GM21786 (cell line): Measurements from ENCODE around the gene FOXP1.

Experiments
- ATAC-seq: cut with Tn5 transposase; IDR thresholded peaks from one replicate; pipeline ENCODE4 v1.9.1; 2021; ENCODE audit not compliant: unreplicated experiment

The FOXP1 gene

GRCh38 chr3:71565316-71565715 lies 18.2 kb downstream of the FOXP1 start:
- ATAC-seq = no peak

- no peak for ATAC-seq
These were observed 19.2 kb downstream of the FOXP1 start for GRCh38 chr3:71564361-71564760.

- peak; percentile 88 for ATAC-seq
These were observed 19.7 kb downstream of the FOXP1 start for GRCh38 chr3:71563827-71564226.

DNA sequence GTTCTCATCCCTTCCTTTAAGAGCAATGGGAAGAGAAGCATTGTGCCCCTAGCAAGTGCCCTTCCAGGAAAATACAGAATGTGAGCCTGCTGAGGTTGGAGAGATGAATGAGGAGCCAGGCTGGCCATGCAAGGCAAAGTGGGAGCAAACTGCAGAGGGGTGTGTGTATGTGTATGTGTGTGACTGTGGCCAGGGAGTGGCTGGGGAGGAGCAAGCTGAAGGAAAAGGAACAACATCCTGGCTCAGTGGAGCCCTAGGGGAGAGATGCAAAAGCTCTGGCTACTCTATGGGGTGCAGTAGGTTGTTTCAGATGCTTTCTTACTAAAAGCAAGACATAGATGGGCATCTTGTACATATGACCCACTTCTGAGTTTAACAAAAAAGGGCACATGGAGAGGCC lies 20.6 kb downstream of the FOXP1 start:
- ATAC-seq = no peak

DNA sequence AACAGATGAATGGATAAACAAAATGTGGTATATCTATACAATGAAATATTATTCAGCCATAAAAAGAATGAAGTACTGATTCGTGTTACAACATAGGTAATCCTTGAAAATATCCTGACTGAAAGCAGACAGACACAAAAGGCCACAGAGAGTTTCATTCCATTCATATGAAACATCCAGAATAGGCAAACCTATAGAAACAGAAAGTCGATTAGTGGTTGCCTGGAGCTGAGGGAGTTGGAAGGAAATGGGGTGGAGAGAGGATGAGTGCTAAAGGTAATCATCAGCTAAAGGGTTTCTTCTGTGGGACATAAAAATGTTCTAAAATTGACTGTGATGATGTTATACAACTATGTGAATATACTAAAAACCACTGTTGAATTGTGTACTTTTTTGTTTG lies 22.9 kb downstream of the FOXP1 start:
- no peak for ATAC-seq

GRCh38 chr3:71559578-71560162 lies 23.9 kb downstream of the FOXP1 start:
- ATAC-seq = no peak

DNA sequence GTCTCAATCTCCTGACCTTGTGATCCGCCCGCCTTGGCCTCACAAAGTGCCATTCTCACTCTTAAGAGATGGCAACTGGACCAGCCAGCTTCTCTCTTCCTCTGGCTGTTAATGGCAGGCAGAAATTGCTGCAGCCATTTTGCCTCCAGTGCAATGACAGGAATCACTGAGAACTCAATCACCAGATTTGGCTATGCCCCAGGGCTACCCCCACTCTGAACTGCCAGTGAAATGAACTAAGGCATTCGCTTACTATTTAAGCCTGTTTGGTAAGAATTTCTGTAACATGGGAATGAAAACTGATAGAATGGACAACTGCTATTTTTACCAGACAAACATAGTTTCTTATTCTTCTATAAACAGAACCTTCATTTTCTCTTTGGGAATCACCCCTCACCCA lies 24.5 kb downstream of the FOXP1 start:
- no peak for ATAC-seq

DNA sequence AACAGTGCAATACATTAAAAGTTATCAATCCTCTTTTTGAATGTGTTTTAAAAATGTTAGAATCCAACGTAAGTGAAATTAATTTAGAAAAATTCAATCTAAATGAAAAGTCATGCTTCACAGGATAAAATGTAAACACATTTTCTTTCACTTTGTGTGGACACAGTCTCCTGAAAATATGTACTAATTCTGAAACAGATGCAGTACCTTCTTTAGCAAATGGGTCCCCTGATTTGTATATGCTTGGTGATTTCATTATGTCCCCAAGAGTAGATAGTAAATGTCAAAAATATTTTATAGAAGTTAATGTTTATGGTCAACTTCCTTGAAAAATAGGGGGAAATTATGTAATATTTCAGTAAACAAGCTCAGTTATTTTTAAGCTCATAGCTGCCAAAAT lies 28.9 kb downstream of the FOXP1 start:
- ATAC-seq = peak; percentile 75

- no peak for ATAC-seq
These were observed 32.1 kb downstream of the FOXP1 start for GRCh38 chr3:71551311-71551919.

- no peak for ATAC-seq
These were observed 33.6 kb downstream of the FOXP1 start for GRCh38 chr3:71549951-71550350.

DNA sequence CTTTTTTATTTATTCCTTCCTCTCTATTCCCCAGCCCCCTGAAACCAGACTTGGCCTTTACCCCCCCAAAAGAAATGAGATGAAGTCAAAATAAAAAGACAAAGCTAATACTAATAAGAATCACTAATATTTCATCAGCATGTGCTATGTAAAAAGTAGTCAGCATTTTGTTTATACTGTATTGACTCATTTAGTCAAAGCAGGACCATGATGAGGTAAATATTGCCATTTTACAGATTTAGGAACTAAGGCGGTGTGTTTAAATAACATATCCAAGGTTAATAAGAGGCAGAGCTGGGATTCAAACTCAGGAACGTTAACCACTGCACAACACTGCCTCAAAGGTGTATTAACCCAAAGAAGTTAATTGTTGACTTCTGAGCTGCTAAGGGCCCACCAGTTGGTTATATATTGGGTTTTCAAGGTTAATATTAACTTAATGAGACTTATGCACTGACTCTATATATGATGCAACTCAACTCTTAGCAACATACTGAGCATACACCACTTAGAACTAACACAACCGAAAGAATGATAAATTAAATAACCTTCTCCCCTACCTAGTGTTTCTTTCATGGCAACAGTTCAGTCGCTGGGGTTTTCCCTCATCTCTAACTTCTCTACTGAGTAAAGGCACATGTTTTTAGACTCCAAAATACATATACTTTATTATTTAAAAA lies 34.7 kb downstream of the FOXP1 start:
- ATAC-seq = peak; percentile 97

GRCh38 chr3:71547249-71548198 lies 36.0 kb downstream of the FOXP1 start:
- no peak for ATAC-seq

- no peak for ATAC-seq
These were observed 36.7 kb downstream of the FOXP1 start for GRCh38 chr3:71546821-71547220.

GRCh38 chr3:71545330-71545729 lies 38.2 kb downstream of the FOXP1 start:
- ATAC-seq = no peak

DNA sequence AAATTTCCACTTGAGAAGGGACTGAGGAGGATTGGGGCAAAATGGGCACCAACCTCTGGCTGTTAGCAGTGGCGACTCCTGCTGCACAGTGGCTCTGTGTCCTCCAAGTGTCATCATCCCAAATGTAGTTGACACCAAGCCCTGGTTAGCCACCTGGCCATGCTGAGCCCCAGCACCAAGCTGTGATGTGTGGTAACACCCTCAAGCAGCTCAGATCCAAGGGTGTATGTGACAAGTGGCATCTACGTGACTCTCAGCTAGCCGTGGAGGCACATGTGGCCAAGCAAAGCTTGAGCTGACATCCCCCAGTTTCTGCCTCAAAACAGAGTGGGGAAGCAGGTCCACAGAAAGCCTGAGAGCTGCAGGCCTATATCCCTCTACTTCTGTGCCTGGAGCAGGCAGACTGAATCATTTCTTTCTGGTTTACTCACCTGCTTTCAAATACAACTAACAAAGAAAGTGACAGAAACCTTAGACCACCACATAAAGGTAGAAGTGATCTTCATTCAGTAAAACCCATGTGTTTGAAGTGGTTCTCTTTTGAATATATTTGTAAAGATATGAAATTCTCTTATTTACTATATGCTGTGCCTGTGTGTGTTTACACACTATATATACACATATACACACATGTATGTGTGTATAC lies 40.0 kb downstream of the FOXP1 start:
- ATAC-seq = no peak

DNA sequence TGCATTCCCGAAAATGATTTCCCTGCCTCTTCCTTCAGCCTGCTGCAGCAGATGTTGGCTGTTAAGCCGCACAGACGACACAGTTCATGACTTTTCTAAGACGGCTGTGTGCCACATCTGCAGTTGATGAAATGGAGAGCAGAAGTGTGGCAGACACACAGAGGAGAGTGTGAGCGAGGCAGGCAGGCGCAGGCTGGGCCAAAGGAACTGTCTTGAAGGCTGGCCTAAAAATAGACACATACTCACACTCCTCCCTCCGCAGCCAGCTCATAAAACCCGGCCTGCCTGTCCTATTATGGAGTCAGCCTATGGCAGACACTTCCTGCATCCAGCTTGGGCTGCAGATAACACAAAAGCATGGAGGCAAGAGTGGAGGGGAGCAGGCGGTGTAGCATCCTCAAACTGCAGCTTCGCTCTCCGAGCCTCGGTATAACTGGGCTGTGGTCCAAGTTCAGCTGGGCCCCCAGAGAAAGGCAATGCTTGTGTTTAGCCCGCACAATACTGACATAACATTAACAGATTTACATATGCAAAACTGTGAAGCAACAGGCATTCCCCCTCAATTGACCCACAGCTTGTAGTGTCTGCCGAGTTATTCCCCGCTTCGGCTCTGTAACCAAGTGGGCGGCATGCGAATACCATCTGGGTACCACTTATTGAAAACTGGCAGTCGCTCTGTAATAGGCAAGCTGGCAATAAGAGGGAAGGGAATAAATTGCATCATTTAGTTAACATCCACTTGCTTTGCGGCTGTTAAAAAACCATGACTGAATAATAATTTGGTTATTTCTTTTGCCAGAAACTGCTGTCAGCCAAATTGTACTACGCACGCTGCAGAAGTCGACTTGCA lies 40.8 kb downstream of the FOXP1 start:
- ATAC-seq = peak; percentile 80

DNA sequence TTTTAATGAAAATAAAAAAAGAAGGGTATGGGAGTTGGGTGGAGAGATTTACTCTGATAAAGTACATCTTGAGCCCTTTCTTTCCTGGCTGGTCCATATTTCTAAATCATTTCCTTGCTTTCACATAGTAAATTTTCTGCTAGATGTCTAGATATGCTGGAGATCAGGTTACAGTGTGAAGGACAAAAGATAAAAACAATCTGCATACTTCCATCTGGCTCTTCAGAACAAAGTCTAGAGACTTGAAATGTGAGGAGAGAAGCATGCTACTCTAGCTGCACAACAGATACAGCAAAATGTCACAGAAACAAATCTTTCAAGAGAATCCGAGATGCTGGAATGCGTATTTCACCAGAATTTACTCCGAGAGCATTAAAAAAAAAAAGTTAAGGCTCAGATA lies 42.2 kb downstream of the FOXP1 start:
- no peak for ATAC-seq

GRCh38 chr3:71537211-71537611 lies 46.3 kb downstream of the FOXP1 start:
- no peak for ATAC-seq

- no peak for ATAC-seq
These were observed 47.1 kb downstream of the FOXP1 start for GRCh38 chr3:71536376-71536965.

GRCh38 chr3:71533588-71533987 lies 49.9 kb downstream of the FOXP1 start:
- no peak for ATAC-seq
